ENCODE results near the gene PSENEN. TPM values are rescaled to one million over a fixed set of nuclear protein-coding genes. Genes with fewer than 3 reads are reported as not detected.

PSENEN gene
- total RNA-seq, 1 donor from 2014 or later, result 83.8 TPM

DNA sequence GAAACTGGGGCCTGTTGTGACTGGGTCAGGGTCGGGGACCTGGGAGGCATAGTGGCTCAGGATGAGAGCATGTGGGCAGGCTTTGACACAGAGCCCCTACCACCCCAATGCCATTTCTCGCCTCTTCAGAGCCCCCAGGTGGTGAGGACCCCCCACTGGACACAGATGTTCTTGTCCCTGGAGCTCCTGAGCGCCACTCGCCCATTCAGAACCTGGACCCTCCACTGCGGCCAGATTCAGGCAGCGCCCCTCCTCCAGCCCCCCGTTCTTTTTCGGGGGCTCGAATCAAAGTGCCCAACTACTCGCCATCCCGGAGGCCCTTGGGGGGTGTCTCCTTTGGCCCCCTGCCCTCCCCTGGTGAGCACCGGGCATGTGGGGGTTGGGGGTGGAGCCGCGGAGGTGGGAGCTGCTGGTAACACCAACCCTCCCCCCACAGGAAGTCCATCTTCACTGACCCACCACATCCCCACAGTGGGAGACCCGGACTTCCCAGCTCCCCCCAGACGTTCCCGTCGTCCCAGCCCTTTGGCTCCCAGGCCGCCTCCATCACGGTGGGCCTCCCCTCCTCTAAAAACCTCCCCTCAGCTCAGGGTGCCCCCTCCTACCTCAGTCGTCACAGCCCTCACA lies 13.6 kb upstream of the PSENEN start:
- H3K4me1 Mint-ChIP-seq (ENCODE audit: low read depth), result no peaks in the 10 kb centered on the region

DNA sequence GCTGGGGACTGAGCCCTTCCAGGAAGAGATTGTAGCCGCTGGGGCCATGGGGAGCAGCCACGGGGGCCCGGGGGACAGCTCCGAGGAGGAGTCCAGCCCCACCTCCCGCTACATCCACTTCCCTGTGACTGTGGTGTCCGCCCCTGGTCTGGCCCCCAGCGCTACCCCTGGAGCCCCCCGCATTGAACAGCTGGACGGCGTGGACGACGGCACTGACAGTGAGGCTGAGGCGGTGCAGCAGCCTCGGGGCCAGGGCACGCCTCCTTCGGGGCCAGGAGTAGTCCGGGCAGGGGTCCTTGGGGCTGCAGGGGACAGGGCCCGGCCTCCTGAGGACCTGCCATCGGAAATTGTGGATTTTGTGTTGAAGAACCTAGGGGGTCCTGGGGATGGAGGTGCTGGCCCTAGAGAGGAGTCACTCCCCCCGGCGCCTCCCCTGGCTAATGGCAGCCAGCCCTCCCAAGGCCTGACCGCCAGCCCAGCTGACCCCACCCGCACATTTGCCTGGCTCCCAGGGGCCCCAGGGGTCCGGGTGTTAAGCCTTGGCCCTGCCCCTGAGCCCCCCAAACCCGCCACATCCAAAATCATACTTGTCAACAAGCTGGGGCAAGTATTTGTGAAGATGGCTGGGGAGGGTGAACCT lies 12.8 kb upstream of the PSENEN start:
- Mint-ChIP-seq H3K4me1 (ENCODE audit: low read depth) (no peaks in the 10 kb centered on the region), H3K4me3 (ENCODE audit: low read depth) (no peak overlapping the region), H3K9me3 (ENCODE audit: low read depth) (no peaks in the 10 kb centered on the region), H3K36me3 (ENCODE audit: insufficient read depth) (peaks cover 32% of the 10 kb centered on the region), H3K27ac (no peak overlapping the region), H3K27me3 (no peaks in the 10 kb centered on the region)
- no peak for DNase-seq (ENCODE audit: low spot score, unreplicated experiment)
- TF ChIP-seq, protein P1, sequence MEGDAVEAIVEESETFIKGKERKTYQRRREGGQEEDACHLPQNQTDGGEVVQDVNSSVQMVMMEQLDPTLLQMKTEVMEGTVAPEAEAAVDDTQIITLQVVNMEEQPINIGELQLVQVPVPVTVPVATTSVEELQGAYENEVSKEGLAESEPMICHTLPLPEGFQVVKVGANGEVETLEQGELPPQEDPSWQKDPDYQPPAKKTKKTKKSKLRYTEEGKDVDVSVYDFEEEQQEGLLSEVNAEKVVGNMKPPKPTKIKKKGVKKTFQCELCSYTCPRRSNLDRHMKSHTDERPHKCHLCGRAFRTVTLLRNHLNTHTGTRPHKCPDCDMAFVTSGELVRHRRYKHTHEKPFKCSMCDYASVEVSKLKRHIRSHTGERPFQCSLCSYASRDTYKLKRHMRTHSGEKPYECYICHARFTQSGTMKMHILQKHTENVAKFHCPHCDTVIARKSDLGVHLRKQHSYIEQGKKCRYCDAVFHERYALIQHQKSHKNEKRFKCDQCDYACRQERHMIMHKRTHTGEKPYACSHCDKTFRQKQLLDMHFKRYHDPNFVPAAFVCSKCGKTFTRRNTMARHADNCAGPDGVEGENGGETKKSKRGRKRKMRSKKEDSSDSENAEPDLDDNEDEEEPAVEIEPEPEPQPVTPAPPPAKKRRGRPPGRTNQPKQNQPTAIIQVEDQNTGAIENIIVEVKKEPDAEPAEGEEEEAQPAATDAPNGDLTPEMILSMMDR (IDR thresholded peaks at IDR 0.05; ENCODE audit: unreplicated experiment), result no peak

More for the DNA sequence above, 13.6 kb upstream of the PSENEN start:
- TF ChIP-seq, protein P1 (IDR thresholded peaks at IDR 0.05; ENCODE audit: unreplicated experiment), result no peak
- H3K36me3 Mint-ChIP-seq (ENCODE audit: insufficient read depth), result peaks cover 32% of the 10 kb centered on the region
- H3K4me3 Mint-ChIP-seq (ENCODE audit: low read depth), result no peak overlapping the region
- DNase-seq (ENCODE audit: low spot score, unreplicated experiment), result no peak
- H3K27me3 Mint-ChIP-seq, result no peaks in the 10 kb centered on the region
- H3K9me3 Mint-ChIP-seq (ENCODE audit: low read depth), result no peaks in the 10 kb centered on the region
- H3K27ac Mint-ChIP-seq, result no peak overlapping the region

DNA sequence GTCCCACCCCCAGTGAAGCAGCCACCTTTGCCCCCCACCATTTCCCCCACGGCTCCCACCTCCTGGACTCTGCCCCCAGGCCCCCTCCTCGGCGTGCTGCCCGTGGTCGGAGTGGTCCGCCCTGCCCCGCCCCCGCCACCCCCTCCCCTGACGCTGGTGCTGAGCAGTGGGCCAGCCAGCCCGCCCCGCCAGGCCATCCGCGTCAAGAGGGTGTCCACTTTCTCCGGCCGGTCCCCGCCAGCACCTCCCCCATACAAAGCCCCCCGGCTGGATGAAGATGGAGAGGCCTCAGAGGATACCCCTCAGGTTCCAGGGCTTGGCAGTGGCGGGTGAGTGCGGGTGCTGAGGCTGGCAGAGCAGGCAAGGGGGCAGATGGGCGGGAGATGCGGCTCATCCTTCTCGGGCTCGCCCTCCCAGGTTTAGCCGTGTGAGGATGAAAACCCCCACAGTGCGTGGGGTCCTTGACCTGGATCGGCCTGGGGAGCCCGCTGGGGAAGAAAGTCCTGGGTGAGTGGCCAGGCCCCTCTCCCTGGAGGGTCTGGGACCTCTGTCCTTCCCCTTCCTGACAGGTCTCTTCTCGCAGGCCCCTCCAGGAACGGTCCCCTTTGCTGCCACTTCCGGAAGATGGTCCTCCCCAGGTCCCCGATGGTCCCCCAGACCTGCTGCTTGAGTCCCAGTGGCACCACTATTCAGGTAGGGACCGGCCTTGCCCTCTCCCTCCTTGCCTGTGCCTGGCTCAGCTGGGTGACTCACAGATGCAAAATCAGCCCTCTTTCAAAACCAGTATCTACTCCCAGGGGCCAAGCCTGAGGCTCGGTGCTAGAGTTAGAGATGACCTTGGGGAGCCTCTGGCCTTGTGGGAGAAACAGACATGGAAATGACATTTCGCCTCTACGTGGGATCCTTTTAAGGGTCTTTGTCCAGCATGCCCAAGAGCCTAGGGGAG lies 12.0 kb upstream of the PSENEN start:
- TF ChIP-seq, protein P1 (IDR thresholded peaks at IDR 0.05; ENCODE audit: unreplicated experiment), result no peak

DNA sequence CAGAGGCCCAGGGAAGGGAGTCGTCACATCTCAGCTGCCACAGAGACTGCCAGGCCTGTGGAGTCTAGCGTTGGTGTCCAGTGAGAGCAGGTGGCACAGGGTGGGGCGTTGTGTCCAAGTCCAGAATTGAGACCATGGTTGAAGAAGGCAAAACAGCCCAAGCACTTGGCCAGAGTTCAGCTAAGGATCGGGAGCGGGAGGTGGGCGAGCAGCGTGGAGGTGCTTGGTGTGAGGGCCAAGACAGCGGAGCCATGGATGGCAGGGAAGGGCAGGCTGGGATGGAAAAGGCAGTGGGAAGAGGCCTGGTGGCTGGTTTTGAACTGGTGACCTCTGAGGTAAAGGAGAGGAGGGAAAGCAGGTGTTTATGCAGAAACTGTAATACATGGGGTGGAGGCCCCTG lies 11.2 kb upstream of the PSENEN start:
- no peak overlapping the region for H3K27ac Mint-ChIP-seq
- H3K36me3 Mint-ChIP-seq (ENCODE audit: insufficient read depth), result peaks cover 32% of the 10 kb centered on the region
- TF ChIP-seq, protein P1 (IDR thresholded peaks at IDR 0.05; ENCODE audit: unreplicated experiment), result no peak
- H3K4me1 Mint-ChIP-seq (ENCODE audit: low read depth), result no peaks in the 10 kb centered on the region
- no peak overlapping the region for H3K4me3 Mint-ChIP-seq (ENCODE audit: low read depth)
- no peaks in the 10 kb centered on the region for H3K27me3 Mint-ChIP-seq
- no peaks in the 10 kb centered on the region for H3K9me3 Mint-ChIP-seq (ENCODE audit: low read depth)
- no peak for DNase-seq (ENCODE audit: low spot score, unreplicated experiment)

More for the DNA sequence above, 12.0 kb upstream of the PSENEN start:
- Mint-ChIP-seq H3K4me1 (ENCODE audit: low read depth) (no peaks in the 10 kb centered on the region), H3K27me3 (no peaks in the 10 kb centered on the region), H3K27ac (no peak overlapping the region), H3K9me3 (ENCODE audit: low read depth) (no peaks in the 10 kb centered on the region), H3K4me3 (ENCODE audit: low read depth) (no peak overlapping the region), H3K36me3 (ENCODE audit: insufficient read depth) (peaks cover 32% of the 10 kb centered on the region)
- no peak for DNase-seq (ENCODE audit: low spot score, unreplicated experiment)

DNA sequence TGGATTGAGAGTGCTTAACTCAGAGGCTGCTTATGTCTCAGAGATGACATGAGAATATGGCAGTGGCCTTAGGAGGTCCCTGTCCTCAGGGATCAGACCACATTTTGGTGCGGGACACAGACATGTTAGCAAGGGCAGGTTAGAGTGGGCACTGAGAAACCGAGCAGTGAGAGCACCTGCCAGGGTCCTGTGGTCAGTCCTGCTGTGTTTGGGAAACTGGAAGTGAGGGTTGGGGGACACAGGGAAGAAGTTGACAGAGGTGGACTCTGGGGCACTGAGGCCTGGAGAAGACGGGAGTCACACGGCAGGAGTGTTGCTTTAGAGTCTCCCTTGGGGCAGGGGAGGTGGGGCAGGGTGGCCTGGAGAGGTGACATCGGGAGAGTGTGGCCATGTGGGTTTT lies 10.6 kb upstream of the PSENEN start:
- Mint-ChIP-seq H3K4me3 (ENCODE audit: low read depth) (no peak overlapping the region), H3K36me3 (ENCODE audit: insufficient read depth) (peaks cover 28% of the 10 kb centered on the region), H3K4me1 (ENCODE audit: low read depth) (peaks cover 1% of the 10 kb centered on the region), H3K27ac (no peak overlapping the region), H3K27me3 (no peaks in the 10 kb centered on the region), H3K9me3 (ENCODE audit: low read depth) (no peaks in the 10 kb centered on the region)
- DNase-seq (ENCODE audit: low spot score, unreplicated experiment), result no peak
- TF ChIP-seq, protein P1 (IDR thresholded peaks at IDR 0.05; ENCODE audit: unreplicated experiment), result no peak
